CD4-positive, alpha-beta T cell treated with Interleukin-4 for 1 hour (primary cell): ENCODE data around the gene KCTD11.

ENCODE experiments used
- DNase-seq, 2 donors: peaks; one replicate each; pipeline ENCODE4 v3.0.0-alpha.2; 2020 to 2022

KCTD11 gene

DNA sequence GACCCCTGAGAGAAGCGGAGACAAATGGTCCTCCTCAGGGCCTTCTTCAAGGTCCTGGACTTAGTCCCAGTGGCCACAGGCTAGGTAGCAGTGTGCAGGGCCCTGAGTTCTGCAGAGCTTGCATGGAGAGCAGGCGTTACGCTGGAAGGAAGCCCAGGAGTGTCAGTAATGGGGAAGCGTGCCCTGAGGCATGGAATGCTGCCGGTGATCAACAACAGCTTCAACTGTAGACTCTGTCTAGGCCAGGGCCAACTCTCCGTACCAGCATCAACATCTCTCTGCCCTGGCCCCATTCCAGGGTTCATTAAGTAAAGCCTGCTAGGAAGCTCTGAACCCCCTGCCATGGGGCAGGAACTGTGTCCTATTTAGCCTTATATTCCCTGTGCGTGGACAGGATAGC, 28.4 kb downstream of the KCTD11 start:
- no peak for DNase-seq

DNA sequence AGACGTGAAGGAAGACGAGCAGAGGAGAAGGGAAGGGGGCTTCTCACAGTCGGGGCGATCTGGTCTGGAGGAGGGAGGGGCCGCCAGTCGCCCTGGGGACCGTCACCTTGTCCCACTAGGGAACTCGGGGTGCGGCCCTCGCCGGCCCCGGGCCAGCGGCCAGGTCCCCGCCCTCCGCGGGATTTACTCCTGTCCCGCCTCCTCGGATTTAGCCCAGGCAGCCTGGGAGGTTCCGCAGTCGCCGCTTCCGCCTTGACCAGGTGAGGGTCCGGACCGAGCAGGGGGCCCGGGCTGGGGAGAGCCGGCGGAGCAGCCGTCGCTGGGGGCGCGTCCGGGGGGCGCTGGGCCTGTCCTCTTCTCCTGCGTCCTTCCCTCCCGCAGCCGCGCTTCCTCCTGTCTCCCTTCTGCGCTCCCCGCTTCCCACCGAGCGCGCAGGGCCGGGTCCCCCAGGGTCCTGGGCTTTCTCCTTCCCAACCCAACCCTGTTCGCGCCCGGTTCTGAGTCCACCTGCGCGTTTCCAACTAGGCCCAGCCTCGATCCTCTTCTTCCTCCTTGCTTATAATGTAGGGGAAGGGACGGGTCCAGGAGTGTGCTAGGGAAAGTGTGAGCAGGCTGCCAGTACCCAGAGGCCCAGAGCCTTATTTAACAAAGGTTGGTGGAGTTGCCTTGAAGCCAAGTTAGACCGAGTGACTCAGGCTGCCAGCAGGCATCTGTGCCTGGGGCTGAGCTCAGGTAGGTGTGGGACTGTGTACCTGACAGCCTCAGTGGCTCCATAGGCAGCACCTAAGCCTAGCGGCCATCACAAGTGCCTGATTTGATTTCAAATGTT, 29.1 kb downstream of the KCTD11 start, which contains the start of gene TNK1:
TSS of gene TNK1 (plus strand) at position 235 of the 829 bp plus-strand sequence. CDS start 1,838 bp downstream, outside the sequence.
- DNase-seq, result no peak

DNA sequence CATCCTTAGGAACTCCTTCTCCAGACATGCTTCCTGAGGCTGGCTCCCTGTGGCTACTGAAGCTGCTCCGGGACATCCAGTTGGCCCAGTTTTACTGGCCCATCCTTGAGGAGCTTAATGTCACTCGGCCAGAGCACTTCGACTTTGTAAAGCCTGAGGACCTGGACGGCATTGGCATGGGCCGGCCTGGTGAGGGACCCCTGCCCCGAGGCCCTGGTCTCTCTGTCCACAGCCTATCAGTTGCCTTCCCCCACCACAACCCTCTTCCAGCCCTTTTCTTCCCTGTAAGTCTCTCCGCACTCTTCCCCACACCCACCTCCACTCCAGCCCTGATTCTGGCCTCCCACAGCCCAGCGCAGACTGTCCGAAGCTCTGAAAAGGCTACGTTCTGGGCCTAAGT, 30.9 kb downstream of the KCTD11 start:
- DNase-seq, result no peak

DNA sequence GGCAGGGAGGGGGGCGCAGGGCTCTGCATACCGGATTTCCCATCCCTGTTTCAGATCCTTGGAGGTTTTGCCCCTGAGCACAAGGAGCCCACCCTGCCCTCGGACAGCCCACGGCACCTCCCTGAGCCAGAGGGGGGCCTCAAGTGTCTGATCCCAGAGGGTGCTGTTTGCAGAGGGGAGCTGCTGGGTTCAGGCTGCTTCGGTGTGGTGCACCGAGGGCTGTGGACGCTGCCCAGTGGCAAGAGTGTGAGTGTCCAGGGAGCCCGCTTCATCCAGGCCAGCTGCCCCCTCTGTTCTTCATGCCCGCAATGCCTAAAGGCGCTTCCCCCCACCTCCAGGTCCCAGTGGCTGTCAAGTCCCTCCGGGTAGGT, 31.4 kb downstream of the KCTD11 start:
- DNase-seq, result no peak

DNA sequence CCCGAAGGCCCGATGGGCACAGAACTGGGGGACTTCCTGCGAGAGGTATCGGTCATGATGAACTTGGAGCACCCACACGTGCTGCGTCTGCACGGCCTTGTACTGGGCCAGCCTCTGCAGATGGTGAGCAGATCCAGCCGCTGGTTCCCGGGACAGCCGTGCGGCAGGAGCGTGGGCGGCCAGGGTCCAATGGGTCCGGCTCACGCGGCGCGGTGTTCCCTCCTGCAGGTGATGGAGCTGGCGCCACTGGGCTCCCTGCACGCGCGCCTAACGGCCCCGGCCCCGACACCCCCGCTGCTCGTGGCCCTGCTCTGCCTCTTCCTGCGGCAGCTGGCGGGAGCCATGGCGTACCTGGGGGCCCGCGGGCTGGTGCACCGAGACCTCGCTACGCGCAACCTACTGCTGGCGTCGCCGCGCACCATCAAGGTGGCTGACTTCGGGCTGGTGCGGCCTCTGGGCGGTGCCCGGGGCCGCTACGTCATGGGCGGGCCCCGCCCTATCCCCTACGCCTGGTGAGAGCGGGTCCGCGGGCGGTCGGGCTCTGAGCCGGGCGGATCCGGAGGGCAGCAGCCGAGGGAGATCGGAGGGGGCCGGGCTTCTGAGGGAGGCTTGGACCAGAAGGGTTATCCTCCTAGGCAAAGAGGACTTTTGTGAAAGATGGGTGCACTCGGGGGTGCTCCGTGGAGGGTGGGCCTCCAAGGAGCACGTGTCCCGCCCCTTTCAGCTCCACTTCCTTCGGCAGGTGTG, 32.0 kb downstream of the KCTD11 start:
- DNase-seq, result peak; percentile 79 to 85

DNA sequence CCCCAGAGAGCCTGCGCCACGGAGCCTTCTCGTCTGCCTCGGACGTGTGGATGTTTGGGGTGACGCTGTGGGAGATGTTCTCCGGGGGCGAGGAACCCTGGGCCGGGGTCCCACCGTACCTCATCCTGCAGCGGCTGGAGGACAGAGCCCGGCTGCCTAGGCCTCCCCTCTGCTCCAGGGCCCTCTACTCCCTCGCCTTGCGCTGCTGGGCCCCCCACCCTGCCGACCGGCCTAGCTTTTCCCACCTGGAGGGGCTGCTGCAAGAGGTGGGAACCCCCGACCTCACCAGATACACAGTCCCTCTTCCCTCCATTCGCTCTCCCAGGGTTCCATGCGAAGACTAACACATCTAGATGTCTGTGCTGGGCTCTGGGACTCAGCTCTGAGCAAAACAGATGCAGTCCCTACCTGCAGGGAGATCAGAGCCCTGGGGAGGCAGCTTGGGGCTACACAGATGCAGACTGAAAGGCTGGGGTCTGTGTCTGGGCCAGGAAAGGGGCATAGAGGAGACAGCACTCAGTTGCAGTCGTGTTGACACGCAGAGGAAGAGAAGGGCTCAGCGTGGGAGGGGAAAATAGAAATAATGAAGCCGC, 32.6 kb downstream of the KCTD11 start:
- no peak for DNase-seq

DNA sequence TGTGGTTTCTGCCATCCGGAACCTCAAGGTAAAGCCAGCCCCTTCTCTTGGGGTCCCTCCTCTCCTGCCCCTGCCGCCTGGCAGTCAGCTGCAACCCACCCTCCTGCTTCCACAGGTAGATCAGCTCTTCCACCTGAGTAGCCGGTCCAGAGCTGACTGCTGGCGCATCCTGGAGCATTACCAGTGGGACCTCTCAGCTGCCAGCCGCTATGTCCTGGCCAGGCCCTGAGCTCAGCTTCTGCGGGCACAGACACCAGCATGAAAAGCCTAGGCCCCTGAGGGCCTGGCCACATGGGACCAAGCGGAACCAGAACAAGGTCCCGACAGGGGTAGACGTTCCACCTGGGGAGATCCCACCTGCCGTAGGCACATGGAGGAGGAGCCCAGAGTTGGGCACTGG, 36.9 kb downstream of the KCTD11 start:
- DNase-seq, result no peak

DNA sequence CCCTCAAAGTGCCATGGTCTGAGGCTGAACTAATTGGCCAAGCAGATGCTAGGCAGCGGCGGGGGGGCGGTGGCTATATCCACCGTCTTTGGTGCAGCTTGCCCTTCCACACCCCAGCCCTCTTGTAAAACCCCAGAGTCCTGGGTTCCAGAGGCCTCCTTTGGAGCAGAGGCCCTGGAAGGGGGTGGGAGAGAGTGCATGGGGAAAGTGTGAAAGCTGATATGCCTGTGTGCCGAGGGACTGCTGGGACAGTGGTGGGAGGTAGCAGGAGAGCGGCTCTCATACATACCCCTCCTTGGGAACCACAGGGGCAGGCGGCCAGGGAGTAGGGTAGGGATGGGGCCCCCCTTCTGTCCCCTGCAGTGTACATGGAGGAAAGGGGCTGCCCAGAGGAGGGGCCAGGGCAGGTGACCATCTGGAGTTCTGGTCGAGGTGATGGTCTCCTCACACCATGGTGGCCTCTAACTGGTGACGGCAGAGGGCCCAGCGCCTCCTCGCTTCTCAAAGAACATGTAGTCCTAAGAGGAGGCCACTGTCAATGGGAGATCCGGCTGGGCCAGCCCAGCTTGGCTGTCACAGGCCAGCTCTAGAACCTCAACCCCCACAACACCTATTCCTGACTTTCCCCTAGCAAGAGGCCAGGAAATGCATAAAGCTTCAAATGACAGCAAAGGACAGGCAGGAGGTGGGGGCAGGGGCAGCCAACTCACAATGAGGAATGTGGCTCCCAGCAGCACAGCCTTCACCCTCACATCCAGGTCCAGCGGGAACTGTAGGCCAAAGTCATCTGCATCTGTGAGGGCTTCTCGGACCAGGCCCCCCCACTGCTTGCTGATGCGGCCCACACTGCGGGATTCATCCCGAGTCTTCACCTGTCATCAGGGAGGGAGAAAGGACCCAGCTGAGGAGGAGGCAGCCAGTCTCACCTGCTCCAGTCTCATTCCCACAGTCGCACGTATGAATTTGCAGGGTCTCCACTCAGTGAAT, 38.3 kb downstream of the KCTD11 start:
- DNase-seq, result no peak

DNA sequence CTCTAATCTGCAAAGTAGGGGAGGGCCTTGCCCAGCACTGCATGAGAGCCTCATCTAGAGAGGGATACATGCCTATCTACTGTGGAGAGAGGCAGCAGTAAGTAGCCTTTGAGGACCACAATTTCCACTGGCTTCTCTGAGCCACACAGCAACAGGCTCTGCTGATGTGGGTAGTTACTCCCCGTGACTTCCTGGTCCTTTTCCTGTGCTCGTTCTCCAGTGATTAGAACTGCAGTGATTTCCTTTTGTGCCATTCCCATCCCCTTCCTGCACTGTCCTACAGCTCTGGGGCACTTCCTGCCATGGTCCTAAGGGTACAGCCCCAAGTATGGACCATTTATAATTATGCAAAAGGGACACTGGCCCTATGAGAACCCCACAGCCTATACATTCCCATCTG, 39.3 kb downstream of the KCTD11 start:
- DNase-seq, result no peak

DNA sequence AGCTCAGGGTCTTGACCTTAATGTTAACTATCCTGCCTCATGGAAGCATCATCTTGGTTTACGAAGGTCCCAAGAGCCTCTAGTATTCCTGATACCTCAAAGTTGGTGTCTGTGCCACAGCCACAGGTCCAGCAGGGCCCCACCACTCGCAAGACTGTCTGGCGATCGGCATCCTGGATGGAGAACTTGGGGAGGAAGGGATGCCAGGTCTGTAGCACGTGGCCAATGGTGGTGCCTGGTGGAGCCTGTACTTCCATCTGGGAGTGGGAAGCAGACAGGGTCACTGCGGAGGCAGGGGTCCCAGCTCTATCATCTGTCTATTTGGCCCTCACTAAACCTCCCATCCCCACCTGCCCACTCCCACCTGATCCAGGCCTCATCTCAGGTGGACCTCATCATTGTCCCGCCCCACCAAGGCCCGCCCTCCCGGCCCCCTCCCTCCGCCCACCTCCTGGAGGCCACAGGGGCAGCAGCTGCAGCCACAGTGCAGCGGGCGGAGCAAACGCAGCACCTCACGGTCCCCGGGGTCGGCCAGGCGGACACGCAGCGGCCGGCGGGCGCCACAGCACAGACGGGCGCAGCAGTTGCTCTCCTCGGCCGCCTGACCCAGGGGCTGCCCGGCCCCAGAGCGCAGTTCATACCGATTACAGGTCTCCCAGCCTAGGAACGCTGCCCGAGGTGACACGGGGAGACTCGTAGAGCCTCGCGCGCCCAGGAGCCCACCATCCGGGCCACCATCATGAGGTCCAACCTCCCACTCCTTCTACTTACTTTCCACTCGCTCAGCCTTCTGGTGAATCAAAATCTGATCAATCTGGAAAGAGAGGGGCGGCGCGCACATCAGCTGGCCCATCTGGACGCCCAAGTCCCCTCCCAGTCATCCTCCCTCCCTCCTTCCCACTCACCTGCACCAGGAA, 41.0 kb downstream of the KCTD11 start:
- DNase-seq, result no peak

DNA sequence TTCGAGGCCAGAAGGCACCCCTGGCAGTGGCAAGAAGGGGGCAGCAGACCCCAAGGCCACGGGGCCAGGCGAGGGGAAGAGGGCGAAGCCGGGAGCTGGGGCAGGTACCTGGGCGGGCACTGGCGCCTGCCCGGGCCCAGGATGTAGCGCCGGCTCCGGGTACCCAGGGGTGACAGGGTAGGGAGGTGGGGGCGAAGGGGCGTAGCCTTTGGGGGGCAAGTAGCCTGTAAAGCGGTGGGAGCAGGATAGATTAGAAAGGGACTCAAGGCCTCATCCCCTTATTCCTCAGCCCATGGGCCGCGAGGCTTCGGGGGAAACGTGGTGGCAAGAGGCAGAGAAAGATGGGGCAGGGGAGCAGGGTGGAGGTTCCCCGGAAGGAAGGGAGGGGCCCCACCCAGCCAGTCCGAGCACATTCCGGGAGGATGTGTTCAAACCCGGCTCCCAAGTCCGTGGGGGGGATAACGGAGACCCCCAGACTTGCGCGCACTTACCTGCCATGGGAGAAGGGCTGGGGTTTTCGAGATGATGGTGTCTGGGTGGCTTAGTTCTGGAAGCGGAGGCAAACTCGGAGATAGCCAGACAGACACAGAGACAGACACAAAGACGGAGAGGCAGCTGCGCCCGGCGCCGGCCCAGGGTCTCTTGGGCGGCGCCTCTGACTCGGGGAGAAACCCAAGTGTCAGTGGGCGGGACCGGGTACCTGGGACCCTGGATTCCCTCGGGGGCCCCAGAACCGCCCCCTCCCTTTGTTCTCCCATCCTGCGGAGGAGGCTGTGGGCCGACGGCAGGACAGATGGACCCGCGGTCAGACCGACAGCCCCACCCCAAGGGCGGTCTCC, 41.9 kb downstream of the KCTD11 start:
- DNase-seq, result peak; percentile 80 to 83

DNA sequence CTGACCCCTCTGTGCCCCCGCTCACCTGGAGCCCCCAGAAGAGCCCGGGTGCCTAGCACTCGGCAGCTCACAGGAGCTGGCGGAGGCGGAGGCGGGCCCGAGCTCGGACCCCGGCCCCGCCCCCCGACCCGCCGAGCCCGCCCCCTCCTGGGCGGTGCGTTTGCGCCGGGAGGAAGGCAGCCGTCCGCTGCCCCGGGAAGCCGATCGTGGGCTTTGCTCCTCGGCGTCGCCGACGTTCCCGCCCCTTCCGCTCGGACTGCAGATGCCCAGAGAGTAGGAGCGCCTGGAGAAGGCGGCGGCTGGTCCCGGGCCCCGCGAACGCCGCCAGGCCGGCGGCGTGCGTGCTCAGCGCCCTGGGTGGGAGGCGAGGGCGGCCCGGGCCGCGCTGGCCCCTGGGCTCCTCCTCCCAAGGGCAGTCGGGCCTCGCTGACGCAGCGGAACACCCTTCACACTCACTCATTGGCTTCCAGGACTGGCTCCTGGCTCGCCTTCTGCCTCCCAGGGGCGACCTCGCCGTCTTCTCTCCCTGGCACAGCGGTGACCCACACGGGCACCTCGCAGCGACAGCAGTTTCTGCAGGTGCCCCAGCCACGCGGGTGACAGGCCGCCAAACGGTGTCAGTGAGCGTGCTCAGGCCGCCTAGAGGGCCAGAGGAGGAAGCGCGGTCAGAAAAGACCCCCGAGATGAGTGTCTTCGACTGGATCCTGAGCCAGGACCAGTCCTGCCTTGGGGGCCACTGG, 42.7 kb downstream of the KCTD11 start, which contains the start of gene PLSCR3:
TSS of gene PLSCR3 (minus strand) at position 74 of the 740 bp plus-strand sequence. CDS start 415 bp downstream, outside the sequence.
- peak; percentile 78 to 85 for DNase-seq

DNA sequence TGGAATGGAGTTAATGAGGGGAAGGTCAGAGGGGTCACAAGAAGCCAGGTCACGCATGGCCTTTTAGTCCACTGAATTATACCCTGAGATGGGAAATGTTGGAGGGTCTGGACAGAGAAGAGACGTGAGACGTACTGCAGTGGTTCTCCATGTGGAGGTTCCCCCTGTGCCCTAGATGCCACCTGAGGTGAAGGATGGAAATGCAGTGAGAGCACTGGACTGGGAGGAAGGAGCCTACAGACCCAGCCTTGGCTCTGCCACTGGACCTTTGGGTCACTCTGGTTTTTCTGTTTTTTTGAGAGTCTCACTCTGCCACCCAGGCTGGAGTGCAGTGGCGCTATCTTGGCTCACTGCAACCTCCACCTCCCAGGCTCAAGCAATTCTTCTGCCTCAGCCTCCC, 44.2 kb downstream of the KCTD11 start:
- DNase-seq, result no peak

DNA sequence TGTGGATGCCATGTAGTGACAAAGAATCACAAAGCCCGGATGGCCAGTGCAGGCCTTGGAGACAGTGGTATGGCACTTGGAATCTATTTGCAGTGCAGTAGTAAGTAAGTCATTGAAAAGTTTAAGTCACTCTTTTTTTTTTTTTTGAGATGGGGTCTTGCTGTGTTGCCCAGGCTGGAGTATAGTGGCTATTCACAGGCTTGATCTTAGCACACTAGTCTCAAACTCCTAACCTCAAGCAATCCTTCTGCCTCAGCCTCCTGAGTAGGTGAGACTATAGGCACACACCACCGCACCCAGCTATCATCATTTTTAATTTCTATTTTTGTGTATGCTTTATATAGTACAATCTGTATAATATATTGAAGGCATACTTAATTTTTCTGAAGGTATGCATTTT, 46.6 kb downstream of the KCTD11 start:
- no peak for DNase-seq

DNA sequence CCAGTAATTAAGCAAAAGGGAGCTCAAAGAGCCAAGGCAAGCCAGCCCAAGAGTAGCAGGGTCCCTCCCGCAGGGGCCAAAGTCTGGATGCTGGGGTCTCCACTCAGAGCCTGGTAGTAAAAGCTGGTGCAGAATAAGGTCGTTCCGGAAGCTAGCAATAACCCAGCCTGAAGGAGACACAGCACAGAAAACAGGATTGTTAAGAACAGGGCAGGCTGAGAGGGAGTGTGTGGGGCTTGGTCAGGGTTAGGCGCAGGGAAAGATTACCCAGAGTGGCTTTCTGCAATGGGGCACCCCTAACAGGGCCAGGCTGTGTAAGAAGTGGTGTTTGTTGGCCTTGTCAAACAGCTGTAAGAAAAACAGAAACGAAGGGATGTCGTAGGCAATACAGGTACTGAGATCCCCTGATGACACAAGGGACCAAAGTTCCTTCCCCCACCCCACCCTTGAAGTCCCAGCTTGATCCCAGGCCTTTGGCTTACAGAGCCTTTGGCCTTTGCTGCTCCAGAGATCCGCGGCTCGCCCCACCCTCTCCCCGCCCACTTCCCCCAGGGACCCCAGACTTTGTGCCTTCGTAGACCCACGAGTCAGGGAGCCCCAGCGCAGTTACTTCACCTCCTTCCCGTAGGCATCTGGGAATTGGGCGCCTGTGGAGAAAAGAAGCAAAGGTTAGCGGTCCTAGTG, 51.2 kb downstream of the KCTD11 start:
- DNase-seq, result peak in 1 of 2 donors; percentile 15

DNA sequence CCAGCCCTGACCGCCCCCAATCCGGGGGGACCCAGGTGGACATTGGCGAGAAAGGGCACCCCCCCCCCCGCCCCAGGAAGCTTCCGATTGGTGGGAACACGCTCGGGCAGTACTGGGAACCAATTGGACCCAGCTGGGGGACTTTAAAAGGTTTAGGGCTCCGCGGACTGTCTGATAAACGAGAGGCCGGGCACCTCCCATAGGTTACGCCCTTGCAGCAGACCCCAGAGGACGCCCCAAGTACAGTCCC, 51.7 kb downstream of the KCTD11 start:
- no peak for DNase-seq

DNA sequence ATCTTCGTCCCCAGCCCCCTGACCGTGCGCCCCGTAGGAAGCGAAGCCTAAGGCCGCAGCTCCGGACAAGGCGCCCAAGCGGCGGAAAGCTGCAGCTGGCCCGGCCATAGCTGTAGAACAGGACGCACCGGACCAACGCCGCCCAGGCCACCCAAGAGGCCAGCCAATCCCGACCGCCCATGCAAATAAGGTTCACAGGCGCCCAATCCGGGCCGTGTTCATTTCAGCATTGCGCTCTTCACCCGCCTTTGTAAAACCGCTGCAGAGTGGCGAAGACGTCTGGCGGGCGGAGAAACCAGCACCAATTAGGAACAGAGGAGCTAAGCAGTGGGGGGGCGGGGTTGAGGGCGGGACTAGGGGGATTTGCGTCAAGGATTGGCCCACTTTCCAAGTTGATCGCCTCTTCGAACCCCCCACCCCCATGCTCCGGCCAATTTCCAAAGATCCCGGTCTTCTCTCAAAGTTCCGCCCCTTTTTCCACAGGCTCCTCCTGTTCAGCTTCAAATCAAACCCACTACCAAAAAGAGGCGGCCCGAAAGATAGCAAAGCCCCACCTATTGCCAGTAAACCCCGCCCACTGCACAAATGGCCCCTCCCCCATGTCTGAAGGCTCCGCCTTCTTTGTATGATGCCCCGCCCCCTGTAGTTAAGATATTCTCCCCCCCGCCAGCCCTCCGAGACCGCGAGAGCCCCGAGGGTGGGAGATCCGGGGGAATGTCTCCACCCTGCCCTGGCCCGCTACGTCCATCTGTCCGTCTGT, 52.2 kb downstream of the KCTD11 start, which contains the start of gene TMEM256:
TSS of gene TMEM256 (minus strand) at position 121 of the 760 bp plus-strand sequence. CDS start at position 108, 13 bp downstream.
- DNase-seq, result peak; percentile 97 to 98
